ENCODE results near the gene TROAP.

DNA sequence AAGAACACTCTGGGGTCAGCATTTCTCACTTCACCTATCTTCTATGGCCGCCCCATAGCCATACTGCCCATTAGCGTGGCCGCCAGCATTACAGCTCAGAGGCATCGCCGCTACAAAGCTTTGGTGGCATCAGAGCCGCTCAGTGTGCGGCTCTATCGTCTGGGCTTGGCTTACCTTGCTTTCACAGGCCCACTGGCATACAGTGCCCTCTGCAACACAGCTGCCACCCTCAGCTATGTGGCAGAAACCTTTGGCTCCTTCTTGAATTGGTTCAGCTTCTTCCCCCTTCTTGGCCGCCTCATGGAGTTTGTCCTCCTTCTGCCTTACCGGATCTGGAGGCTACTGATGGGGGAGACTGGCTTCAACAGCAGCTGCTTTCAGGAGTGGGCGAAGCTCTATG, 26.2 kb downstream of the TROAP start:
- TF ChIP-seq POLR2A (IDR thresholded peaks at IDR 0.05; ENCODE audit: low read length) (no peak), GATA1 (IDR thresholded peaks at IDR 0.05; ENCODE audit: low read depth, low read length) (no peak)

All from erythroblast (primary cell).